ENCODE measurements around the gene UCK1.

- TF ChIP-seq POLR2A (IDR thresholded peaks at IDR 0.05) (no peak), EP300 (IDR thresholded peaks at IDR 0.05) (no peak)
These were observed 34.3 kb upstream of the UCK1 start for GRCh38 chr9:131565369-131565768.
